Fibroblast of skin of back (primary cell): Measurements from ENCODE around the gene UBE2G1.
A peak's percentile ranks its signal among the peaks of the same experiment; 100 is the strongest.

Experiments
- DNase-seq: peaks from one replicate; pipeline ENCODE4 v3.0.0-alpha.2; 2013

The UBE2G1 gene

GRCh38 chr17:4247361-4247970 is 119.0 kb downstream of the UBE2G1 start:
- DNase-seq, result no peak

DNA sequence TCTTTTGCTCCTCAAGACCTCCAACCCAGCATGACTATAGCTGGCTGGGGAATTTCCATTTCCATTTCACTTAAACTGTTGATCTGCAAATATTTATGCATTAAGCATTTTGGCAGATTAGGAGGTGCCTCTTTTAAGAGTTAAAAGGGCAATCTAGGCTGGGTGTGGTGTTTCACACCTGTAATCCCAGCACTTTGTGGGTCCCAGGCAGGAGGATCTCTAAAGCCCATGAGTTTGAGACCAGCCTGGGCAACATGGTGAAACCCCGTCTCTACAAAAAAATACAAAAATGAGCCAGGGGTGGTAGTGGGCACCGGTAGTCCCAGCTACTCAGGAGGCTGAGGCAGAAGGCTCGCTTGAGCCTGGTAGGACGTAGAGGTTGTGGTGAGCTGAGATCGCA is 119.8 kb downstream of the UBE2G1 start:
- DNase-seq, result no peak

GRCh38 chr17:4241535-4241934 is 124.9 kb downstream of the UBE2G1 start:
- DNase-seq, result no peak

DNA sequence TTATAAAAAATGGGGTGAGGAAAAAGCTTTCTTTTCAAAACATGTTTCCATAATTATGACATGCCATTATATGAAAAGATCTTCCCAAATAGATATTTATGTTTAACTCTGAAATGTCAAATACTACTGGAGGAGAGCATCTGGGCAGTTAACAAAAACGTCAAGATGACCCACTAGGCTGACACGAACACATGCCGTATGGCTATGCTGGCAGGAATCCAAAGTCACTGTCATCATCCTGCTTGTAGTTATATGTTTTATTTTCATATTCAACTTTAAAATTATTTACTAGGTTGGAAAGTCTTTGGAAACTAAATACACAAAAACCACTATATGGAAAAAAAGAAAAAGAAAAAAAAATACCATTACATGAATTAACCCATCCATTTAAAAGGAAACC is 130.0 kb downstream of the UBE2G1 start:
- peak; percentile 70 for DNase-seq

DNA sequence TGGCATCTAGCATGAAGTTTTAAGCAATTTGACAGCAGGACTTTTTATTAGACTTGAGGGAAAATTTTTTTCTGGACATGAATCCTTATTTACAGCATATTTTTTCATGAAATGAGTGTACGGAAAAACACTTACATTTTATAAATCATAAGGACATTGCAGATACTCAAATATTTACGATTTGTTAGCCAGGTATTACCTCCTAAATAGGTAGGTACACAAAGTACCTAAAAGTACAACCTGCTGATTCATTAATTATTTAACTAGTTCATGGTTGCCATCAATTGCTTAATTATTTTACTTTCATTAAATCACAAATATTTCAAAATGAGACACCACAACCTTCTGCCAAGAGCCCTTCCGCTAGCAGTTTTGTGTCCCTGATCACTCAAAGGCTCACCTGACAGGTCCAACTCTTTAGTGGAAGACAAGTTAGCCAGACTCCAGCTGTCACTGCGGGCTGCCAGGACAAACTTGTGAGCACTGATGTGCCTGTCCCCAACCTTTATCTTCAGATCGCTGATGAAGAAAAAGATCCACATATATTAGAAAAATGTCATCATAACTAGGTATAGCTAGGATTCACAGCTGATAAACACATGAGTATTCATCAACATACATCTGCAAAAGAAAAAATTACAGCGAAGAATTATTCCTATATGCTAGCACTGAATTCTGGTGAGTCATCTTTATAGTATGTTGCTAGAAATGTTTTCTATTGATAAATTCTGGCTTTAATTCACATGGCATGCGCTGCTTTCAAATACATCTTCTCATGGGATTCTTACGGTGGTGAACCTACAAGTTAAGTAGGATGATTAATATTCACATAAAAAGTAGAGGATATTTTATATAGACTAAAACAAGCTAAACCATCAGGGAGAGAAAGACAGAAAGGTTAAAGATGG is 130.8 kb downstream of the UBE2G1 start:
- peak; percentile 84 for DNase-seq

GRCh38 chr17:4234401-4234800 is 132.1 kb downstream of the UBE2G1 start:
- DNase-seq, result peak; percentile 69

GRCh38 chr17:4233668-4234258 is 132.7 kb downstream of the UBE2G1 start:
- no peak for DNase-seq

DNA sequence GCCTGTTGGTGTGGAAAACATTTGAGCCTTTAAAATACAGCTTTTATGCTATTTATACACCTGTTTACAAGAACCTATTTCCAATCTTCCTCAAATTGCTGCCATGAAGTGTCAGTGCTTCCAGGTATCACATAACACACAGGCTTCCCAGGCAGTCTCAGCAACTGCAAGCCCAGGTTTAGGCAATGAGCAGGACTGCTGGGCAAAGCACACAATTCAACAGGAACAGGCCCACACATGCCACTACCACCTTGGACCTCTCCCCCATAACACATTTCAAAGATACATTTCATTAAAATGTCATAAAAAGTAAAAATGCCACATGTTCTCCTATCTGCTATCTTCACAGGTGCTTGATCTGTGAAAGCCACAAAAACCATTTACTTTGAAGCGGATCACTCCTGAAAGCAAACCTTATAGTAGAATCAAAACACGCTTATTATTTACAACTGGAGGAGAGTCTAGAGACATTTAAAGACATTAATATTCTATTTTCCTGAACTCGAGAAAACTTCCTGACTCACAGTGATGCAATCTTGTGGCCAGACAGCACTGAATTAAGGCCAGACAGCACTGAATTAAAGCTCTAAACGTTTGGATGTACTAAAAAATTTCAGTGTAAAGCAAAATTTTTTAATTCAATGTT is 134.2 kb downstream of the UBE2G1 start:
- DNase-seq, result peak; percentile 67

DNA sequence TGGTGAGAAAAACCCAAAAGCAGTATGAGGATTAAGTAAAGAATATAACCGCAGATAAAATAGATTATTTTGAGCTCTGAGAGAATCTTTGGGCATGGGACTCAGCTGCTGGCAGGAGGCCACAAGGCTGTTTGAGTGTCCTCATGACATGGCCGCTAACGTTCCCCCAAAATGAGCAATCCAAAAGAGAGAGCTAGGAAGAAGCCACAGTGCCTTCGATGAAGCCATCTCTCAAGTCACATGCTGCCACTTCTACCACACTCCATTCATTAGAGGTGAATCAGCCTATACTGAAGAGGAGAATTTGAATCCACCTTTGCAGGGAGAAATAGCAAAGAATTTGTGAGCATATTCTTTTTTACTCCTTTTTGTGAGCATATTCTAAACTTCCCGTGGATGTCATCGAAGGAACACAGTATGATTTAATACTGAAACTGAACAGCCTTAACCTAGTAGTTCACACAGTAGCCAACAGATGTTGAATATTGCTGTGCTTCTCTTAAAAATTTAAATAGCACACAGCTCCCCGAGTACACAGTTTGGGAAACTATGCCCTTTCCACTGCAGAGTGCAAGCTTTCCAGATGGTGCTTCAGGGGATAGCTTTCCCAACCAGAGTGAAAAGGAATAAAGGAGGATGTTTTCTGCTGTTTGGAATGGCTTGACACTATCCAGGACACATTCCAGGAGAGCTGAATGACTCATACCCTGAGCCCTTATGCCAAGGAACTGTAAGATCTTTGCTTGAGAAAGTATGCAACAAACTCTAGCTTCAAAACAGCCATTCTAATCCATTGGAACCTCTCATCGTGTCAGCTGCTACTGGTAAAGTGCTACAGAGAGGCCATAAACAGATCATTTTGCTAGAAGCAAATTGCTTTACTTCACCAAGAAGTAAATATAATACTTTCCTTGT is 136.6 kb downstream of the UBE2G1 start:
- peak; percentile 97 for DNase-seq

- DNase-seq, result no peak
Observed at GRCh38 chr17:4221899-4222659, 144.4 kb downstream of the UBE2G1 start.

GRCh38 chr17:4221163-4221562 is 145.3 kb downstream of the UBE2G1 start:
- no peak for DNase-seq

- no peak for DNase-seq
Observed at GRCh38 chr17:4220655-4221054, 145.8 kb downstream of the UBE2G1 start.
